ENCODE measurements around the gene FGD4.

Gene FGD4

DNA sequence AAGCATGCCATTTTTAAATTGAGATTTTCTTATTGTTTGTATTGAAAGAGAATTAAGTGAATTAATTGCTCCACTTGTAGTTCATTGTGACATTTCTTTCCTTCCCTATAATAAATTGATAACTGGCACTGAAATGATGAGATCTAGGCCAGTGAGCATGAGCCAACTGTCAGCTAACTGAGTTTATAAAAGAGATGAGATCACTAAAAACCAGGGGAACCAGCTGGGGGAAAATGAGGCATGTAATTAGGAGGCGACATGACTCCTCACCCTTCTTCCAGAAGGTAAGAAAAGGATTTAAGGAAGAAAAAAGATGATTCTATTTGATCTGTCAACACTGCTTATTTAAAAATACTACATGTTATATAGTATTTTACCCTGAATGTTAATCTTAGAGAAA, 175.2 kb downstream of the FGD4 start:
- TF ChIP-seq, protein P1, sequence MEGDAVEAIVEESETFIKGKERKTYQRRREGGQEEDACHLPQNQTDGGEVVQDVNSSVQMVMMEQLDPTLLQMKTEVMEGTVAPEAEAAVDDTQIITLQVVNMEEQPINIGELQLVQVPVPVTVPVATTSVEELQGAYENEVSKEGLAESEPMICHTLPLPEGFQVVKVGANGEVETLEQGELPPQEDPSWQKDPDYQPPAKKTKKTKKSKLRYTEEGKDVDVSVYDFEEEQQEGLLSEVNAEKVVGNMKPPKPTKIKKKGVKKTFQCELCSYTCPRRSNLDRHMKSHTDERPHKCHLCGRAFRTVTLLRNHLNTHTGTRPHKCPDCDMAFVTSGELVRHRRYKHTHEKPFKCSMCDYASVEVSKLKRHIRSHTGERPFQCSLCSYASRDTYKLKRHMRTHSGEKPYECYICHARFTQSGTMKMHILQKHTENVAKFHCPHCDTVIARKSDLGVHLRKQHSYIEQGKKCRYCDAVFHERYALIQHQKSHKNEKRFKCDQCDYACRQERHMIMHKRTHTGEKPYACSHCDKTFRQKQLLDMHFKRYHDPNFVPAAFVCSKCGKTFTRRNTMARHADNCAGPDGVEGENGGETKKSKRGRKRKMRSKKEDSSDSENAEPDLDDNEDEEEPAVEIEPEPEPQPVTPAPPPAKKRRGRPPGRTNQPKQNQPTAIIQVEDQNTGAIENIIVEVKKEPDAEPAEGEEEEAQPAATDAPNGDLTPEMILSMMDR (IDR thresholded peaks at IDR 0.05; ENCODE audit: insufficient read depth, missing control alignments): no peak
- DNase-seq (ENCODE audit: insufficient read length, low spot score) (no peak), FAIRE-seq (no peak)

DNA sequence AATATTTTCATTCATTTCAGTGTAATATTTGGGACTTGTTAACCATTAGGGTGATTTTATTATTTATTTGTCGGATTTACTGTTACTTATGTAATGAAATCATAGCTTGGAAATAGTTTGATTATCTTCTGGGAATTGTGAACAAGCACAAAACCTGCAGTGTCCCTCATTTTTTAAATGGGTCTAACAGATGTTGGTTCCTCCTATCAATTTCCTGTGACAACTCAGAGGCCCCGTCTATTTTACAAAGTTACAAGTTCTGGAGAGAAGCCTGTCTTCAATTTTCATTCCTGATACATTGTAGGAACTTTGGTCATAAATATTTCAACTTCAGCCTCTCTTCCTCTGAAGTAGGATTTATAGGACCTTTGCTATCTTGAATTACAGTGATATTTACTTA, 178.0 kb downstream of the FGD4 start:
- no peak for DNase-seq (ENCODE audit: insufficient read length, low spot score)
- no peak for FAIRE-seq
- TF ChIP-seq, protein P1 (IDR thresholded peaks at IDR 0.05; ENCODE audit: insufficient read depth, missing control alignments): no peak

DNA sequence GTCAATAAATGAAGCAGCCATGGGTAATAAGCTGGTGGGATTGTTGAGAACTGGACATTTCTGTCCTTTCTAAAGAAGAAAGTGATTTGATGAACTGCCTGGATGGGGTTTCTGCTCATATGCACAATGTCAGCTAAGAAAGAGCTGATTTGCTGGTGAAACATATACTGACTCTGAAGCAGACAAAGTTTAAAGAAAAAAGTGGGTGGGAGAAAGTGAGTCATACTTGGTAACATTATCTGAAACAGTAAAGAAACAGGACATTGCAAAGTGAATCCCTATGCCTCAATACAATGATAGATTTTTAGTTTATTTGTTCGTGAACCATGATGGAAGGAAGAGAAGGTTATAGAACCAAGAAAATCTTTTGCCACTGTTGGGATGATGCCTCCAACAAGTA, 184.2 kb downstream of the FGD4 start:
- DNase-seq (ENCODE audit: insufficient read length, low spot score) (no peak), FAIRE-seq (no peak)
- TF ChIP-seq, protein P1 (IDR thresholded peaks at IDR 0.05; ENCODE audit: insufficient read depth, missing control alignments): no peak

DNA sequence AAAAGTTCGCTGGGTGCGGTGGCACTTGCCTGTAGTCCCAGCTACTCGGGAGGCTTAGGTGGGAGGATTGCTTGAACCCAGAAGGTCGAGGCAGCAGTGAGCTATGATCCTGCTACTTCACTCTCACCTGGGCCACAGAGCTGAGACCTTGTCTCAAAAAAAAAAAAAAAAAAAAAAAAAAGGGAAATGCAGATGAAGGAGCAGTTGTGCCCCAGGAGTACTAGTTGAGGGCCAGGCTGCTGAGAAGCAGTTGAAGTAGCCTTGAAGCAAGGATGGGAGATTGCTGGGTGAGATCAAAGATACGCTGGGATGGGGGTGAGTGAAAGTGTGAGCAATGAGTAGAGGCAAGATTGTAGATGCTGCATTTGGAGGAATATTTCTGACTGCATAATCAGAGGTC, 186.3 kb downstream of the FGD4 start:
- no peak for DNase-seq (ENCODE audit: insufficient read length, low spot score)
- no peak for FAIRE-seq
- TF ChIP-seq, protein P1 (IDR thresholded peaks at IDR 0.05; ENCODE audit: insufficient read depth, missing control alignments): no peak

DNA sequence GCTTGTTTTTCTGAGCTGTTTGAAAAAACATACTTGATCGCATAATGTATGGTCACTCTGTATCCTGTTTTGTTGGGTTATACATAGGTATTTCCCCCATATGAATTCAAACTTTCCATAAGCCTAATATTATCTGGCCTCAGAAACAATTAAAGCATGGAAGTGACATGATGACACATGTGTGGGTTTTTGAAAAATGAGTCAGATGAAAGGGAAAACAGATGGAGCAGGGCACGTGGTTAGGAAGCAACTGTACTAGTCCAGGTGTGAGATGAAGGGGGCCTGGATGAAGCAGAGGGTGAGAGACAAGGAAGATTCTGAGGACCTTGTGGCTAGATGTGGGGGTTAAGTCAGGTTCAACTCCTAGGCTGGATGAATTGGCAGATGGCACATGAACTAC, 187.0 kb downstream of the FGD4 start:
- no peak for DNase-seq (ENCODE audit: insufficient read length, low spot score)
- peak; percentile 55 for FAIRE-seq

DNA sequence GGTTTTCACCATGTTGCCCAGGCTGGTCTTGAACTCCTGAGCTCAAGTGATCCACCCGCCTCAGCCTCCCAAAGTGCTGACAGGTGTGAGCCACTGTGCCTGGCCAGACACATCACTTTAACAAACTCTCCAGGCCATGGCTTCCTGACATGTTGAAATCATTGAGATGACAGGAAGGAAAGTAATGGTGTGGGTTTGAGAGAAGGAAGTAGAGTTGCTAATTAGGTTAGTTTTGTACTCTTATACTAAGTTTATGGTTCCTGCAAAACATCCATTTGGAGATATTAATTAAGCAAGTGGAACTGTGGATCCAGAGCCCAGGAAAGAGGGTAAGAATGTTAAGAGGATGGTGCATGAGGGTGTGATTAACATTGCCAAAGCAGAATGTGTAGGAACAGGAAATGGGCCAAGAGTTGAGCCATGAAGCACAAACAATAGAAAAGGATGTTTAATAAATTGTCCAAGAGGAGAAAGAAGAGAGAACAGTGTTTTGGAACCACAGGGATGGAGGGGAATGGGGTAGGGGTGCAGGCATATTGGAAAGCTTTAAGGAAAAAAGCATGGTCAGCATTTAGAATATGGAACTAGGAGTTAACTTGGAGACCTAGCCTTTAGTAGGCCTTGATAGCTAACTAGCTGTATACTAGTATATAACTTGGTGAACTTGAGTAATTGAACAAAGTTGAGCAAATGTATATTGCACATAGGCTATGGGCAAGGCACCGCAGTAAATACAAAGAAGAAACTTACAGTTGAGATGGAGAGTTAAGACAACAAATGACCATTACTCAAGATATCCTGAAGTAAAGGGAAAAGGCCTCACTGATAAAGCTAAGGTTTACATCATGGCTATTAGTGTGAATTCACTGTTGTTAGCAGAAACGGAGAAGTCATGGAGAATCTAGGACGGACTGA, 188.5 kb downstream of the FGD4 start:
- FAIRE-seq (peak; percentile 56), DNase-seq (ENCODE audit: insufficient read length, low spot score) (no peak)
- TF ChIP-seq, protein P1 (IDR thresholded peaks at IDR 0.05; ENCODE audit: insufficient read depth, missing control alignments): no peak

More for the DNA sequence above, 187.0 kb downstream of the FGD4 start:
- TF ChIP-seq, protein P1 (IDR thresholded peaks at IDR 0.05; ENCODE audit: insufficient read depth, missing control alignments): no peak

DNA sequence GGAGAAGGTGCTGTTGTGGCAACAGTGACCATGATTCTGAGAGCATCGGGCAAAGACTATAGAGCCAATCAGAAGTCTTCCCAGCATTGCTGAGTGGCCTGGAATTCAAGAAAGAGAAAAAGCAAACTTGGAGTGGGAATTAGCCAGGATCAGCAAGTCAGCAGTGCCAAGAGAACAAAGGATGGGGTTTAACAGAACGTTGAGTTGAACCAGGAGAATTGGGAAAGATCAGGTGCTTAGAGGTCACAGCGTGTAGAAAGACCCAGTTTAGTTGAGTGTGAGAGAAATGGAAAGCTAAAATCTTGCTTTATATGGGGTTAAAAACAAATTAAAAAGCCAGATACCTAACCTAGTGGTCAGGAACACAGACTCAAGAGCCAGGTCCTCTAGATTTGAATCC, 189.2 kb downstream of the FGD4 start:
- no peak for DNase-seq (ENCODE audit: insufficient read length, low spot score)
- TF ChIP-seq, protein P1 (IDR thresholded peaks at IDR 0.05; ENCODE audit: insufficient read depth, missing control alignments): no peak
- FAIRE-seq: no peak
